ENCODE data around the gene LAMC2. TPM values are rescaled to one million over a fixed set of nuclear protein-coding genes. Genes with fewer than 3 reads are reported as not detected.

Gene LAMC2
- polyA plus RNA-seq, 3 donors, result not detected

- intact Hi-C loops (cut with micrococcal nuclease), result no loop called here
- Mint-ChIP-seq H3K27me3 (ENCODE audit: low read depth in 3 of 3) (peaks cover 0 to 4% (median 3%) of the 10 kb centered on the region in 3 donors), H3K36me3 (no peaks in the 10 kb centered on the region), H3K9me3 (no peaks in the 10 kb centered on the region), H3K4me3 (no peak overlapping the region), H3K4me1 (peaks cover 5% of the 10 kb centered on the region), H3K27ac (no peak overlapping the region)
- H3K27me3 ChIP-seq (ENCODE audit: control insufficient read depth in 2 of 2, insufficient read depth in 2 of 2, low read length in 2 of 2), result peaks cover 0 to 3% of the 10 kb centered on the region in 2 donors
- no peak overlapping the region for H3K4me3 ChIP-seq (replicated peaks in 1 of 3; ENCODE audit: low read depth in 2 of 3, low read length in 3 of 3)
- H3K4me2 ChIP-seq (replicated peaks; ENCODE audit: extremely low read depth, low read length, poor library complexity, severe bottlenecking), result no peak overlapping the region
- no peaks in the 10 kb centered on the region for H3K9me3 ChIP-seq (replicated peaks in 1 of 2; ENCODE audit: control insufficient read depth in 1 of 2, insufficient read depth in 1 of 2, low read length in 2 of 2)
- peak overlapping the region; percentile 0 for H2AFZ ChIP-seq (ENCODE audit: insufficient read depth, low read depth, low read length, poor library complexity, severe bottlenecking)
- H3K36me3 ChIP-seq (replicated peaks in 1 of 2; ENCODE audit: control insufficient read depth in 1 of 2, insufficient read depth in 2 of 2, low read length in 2 of 2), result no peaks in the 10 kb centered on the region
- no peaks in the 10 kb centered on the region for H4K20me1 ChIP-seq (ENCODE audit: insufficient read depth, low read length)
- no peak overlapping the region for H3K27ac ChIP-seq (ENCODE audit: low read depth in 1 of 2, low read length in 2 of 2)
- no peaks in the 10 kb centered on the region for H3K79me2 ChIP-seq (ENCODE audit: insufficient read depth, low read length)
- H3K9ac ChIP-seq (ENCODE audit: insufficient read depth, low read length, poor library complexity, severe bottlenecking), result no peak overlapping the region
- no peak for TF ChIP-seq CTCF (IDR thresholded peaks at IDR 0.05)
- WGBS (ENCODE audit: insufficient coverage), result 100% methylated on average over 3 of the region's 5 CpGs
- no peaks in the 10 kb centered on the region for H3K4me1 ChIP-seq (ENCODE audit: control insufficient read depth in 1 of 2, insufficient read depth in 2 of 2, low read length in 2 of 2)
- DNase-seq, result no peak
Observed at GRCh38 chr1:183270541-183271141, 84.6 kb downstream of the LAMC2 start.

- Mint-ChIP-seq H3K36me3 (no peaks in the 10 kb centered on the region), H3K4me1 (peaks cover 5% of the 10 kb centered on the region), H3K27ac (peak overlapping the region in 1 of 7 donors; percentile 38), H3K9me3 (peaks cover 0 to 2% (median 0%) of the 10 kb centered on the region in 7 donors), H3K4me3 (no peak overlapping the region), H3K27me3 (ENCODE audit: low read depth in 3 of 3) (peaks cover 0 to 4% (median 3%) of the 10 kb centered on the region in 3 donors)
- peak overlapping the region; percentile 41 for H2AFZ ChIP-seq (ENCODE audit: insufficient read depth, low read depth, low read length, poor library complexity, severe bottlenecking)
- H3K79me2 ChIP-seq (ENCODE audit: insufficient read depth, low read length), result no peaks in the 10 kb centered on the region
- TF ChIP-seq CTCF (IDR thresholded peaks at IDR 0.05), result no peak
- DNase-seq, result no peak
- WGBS (ENCODE audit: insufficient coverage), result 100% methylated on average over 1 of the region's 4 CpGs
- no peaks in the 10 kb centered on the region for H3K36me3 ChIP-seq (replicated peaks in 1 of 2; ENCODE audit: control insufficient read depth in 1 of 2, insufficient read depth in 2 of 2, low read length in 2 of 2)
- no peaks in the 10 kb centered on the region for H3K4me1 ChIP-seq (ENCODE audit: control insufficient read depth in 1 of 2, insufficient read depth in 2 of 2, low read length in 2 of 2)
- H3K9ac ChIP-seq (ENCODE audit: insufficient read depth, low read length, poor library complexity, severe bottlenecking), result no peak overlapping the region
- no peaks in the 10 kb centered on the region for H4K20me1 ChIP-seq (ENCODE audit: insufficient read depth, low read length)
- no peak overlapping the region for H3K4me3 ChIP-seq (replicated peaks in 1 of 3; ENCODE audit: low read depth in 2 of 3, low read length in 3 of 3)
- no peak overlapping the region for H3K27ac ChIP-seq (ENCODE audit: low read depth in 1 of 2, low read length in 2 of 2)
- intact Hi-C loops (cut with micrococcal nuclease), result no loop called here
- H3K4me2 ChIP-seq (replicated peaks; ENCODE audit: extremely low read depth, low read length, poor library complexity, severe bottlenecking), result no peak overlapping the region
- H3K27me3 ChIP-seq (ENCODE audit: control insufficient read depth in 2 of 2, insufficient read depth in 2 of 2, low read length in 2 of 2), result peaks cover 0 to 3% of the 10 kb centered on the region in 2 donors
- H3K9me3 ChIP-seq (replicated peaks in 1 of 2; ENCODE audit: control insufficient read depth in 1 of 2, insufficient read depth in 1 of 2, low read length in 2 of 2), result no peaks in the 10 kb centered on the region
Observed at GRCh38 chr1:183272390-183272848, 86.4 kb downstream of the LAMC2 start.
